OCI-LY1 (cell line): ENCODE results near the gene KDM4B.

Experiments
- H2AFZ ChIP-seq: fragments of 200-600 bp; sonication (generic), shearing (Covaris generic); 2 replicates; pipeline ENCODE4 v1.6.0; 2014; ENCODE audit warnings: antibody characterized with exemption, mild to moderate bottlenecking, low read length
- H3F3A ChIP-seq: fragments of 200-600 bp; sonication (generic), shearing (Covaris generic); 2 replicates; pipeline ENCODE4 v1.6.0; 2014; ENCODE audit warnings: mild to moderate bottlenecking, antibody characterized with exemption, low read length, moderate library complexity; ENCODE audit not compliant: insufficient read depth
- H3K27ac ChIP-seq: fragments of 200-600 bp; sonication (generic); 2 replicates; pipeline ENCODE4 v1.5.1; 2014; ENCODE audit warnings: low read length, mixed run types, mild to moderate bottlenecking, low read depth; ENCODE audit not compliant: poor library complexity, severe bottlenecking
- H3K27me3 ChIP-seq: fragments of 200-600 bp; sonication (generic); 2 replicates; pipeline ENCODE4 v1.6.0; 2014; ENCODE audit warnings: antibody characterized with exemption, mild to moderate bottlenecking, low read length, moderate library complexity; ENCODE audit not compliant: insufficient read depth
- H3K36me3 ChIP-seq: fragments of 200-600 bp; sonication (generic); 2 replicates; pipeline ENCODE4 v1.6.1; 2014; ENCODE audit warnings: mild to moderate bottlenecking, antibody characterized with exemption, low read length, moderate library complexity, mixed read lengths; ENCODE audit not compliant: insufficient read depth
- H3K4me1 ChIP-seq: fragments of 200-600 bp; sonication (generic); 2 replicates; pipeline ENCODE4 v1.5.1; 2014; ENCODE audit warnings: mild to moderate bottlenecking, low read length, moderate library complexity; ENCODE audit not compliant: insufficient read depth, severe bottlenecking
- H3K4me2 ChIP-seq: fragments of 200-600 bp; sonication (generic), shearing (Covaris generic); 2 replicates; pipeline ENCODE4 v1.6.1; 2014; ENCODE audit warnings: low read length
- H3K4me3 ChIP-seq: fragments of 200-600 bp; sonication (generic); 2 replicates; pipeline ENCODE4 v1.5.1; 2014; ENCODE audit warnings: low read length, low read depth, mild to moderate bottlenecking, mixed read lengths; ENCODE audit not compliant: poor library complexity, severe bottlenecking
- H3K79me2 ChIP-seq: fragments of 200-600 bp; shearing (Covaris generic); 2 replicates; pipeline ENCODE4 v1.6.1; 2016; ENCODE audit warnings: mixed run types, low read length, mixed read lengths; ENCODE audit not compliant: insufficient read depth
- H3K9ac ChIP-seq: fragments of 200-600 bp; sonication (generic), shearing (Covaris generic); 2 replicates; pipeline ENCODE4 v1.6.1; 2014; ENCODE audit warnings: mild to moderate bottlenecking, low read length, mixed read lengths
- H3K9me2 ChIP-seq: fragments of 200-600 bp; sonication (generic), shearing (Covaris generic); 2 replicates; pipeline ENCODE4 v1.6.1; 2014; ENCODE audit warnings: low read depth, mild to moderate bottlenecking, low read length, mixed read lengths
- H3K9me3 ChIP-seq: fragments of 200-600 bp; shearing (Covaris generic); 2 replicates; pipeline ENCODE4 v1.6.1; 2014; ENCODE audit warnings: low read length, mixed read lengths
- H4K20me1 ChIP-seq: fragments of 200-600 bp; sonication (generic), shearing (Covaris generic); 2 replicates; pipeline ENCODE4 v1.6.0; 2016; ENCODE audit warnings: mild to moderate bottlenecking, low read length; ENCODE audit not compliant: insufficient read depth
- EZH2 ChIP-seq: fragments of 200-600 bp; sonication (generic), shearing (Covaris generic); IDR thresholded peaks from 2 replicates; pipeline ENCODE4 v1.8.0; 2017; ENCODE audit warnings: borderline replicate concordance, mixed run types, mild to moderate bottlenecking, antibody characterized with exemption, low read length, moderate library complexity, mixed read lengths
- TF ChIP-seq, protein P1 (sequence below): fragments of 200-600 bp; sonication (generic), shearing (Covaris generic); IDR thresholded peaks from 2 replicates; pipeline ENCODE4 v1.5.1; 2017; ENCODE audit warnings: mild to moderate bottlenecking, antibody characterized with exemption, low read length, moderate library complexity, mixed read lengths

The KDM4B gene

DNA sequence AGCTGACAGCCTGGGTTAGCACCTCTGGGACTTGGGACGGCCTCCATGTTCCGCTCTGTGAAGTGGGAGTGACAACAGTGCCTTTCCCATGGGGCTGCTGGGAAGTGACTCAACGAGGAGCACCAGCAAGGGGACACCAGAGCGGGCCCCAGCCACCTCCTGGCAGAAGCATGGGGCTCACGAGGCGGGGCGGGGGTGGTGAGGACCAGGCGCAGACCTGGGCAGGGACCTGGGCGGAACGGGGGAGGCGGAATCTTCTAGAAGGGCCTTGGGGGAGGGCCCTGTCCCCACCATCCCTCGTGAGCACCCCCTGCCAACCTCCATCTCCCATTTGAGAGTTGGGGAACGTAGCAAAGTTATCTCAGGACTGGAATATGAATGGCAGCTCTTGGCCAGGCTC is 37.9 kb downstream of the KDM4B start:
- H4K20me1 ChIP-seq = no peaks in the 10 kb centered on the region
- no peaks in the 10 kb centered on the region for H3K4me1 ChIP-seq
- H3K4me3 ChIP-seq = no peak overlapping the region
- no peaks in the 10 kb centered on the region; the same call in 1 of the 2 replicates for H3K36me3 ChIP-seq
- H2AFZ ChIP-seq = no peak overlapping the region
- no peak overlapping the region for H3K9ac ChIP-seq
- no peaks in the 10 kb centered on the region for H3K27me3 ChIP-seq
- no peaks in the 10 kb centered on the region for H3F3A ChIP-seq
- no peak overlapping the region for H3K27ac ChIP-seq
- H3K9me3 ChIP-seq = no peaks in the 10 kb centered on the region
- 0 out of 2 replicates have a peak, but pooled peaks cover 6% of the 10 kb centered on the region for H3K79me2 ChIP-seq
- TF ChIP-seq EZH2 = no peak
- TF ChIP-seq, protein P1, sequence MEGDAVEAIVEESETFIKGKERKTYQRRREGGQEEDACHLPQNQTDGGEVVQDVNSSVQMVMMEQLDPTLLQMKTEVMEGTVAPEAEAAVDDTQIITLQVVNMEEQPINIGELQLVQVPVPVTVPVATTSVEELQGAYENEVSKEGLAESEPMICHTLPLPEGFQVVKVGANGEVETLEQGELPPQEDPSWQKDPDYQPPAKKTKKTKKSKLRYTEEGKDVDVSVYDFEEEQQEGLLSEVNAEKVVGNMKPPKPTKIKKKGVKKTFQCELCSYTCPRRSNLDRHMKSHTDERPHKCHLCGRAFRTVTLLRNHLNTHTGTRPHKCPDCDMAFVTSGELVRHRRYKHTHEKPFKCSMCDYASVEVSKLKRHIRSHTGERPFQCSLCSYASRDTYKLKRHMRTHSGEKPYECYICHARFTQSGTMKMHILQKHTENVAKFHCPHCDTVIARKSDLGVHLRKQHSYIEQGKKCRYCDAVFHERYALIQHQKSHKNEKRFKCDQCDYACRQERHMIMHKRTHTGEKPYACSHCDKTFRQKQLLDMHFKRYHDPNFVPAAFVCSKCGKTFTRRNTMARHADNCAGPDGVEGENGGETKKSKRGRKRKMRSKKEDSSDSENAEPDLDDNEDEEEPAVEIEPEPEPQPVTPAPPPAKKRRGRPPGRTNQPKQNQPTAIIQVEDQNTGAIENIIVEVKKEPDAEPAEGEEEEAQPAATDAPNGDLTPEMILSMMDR = no peak
- H3K4me2 ChIP-seq = no peak overlapping the region
- no peaks in the 10 kb centered on the region for H3K9me2 ChIP-seq

GRCh38 chr19:5011476-5012238 is 42.7 kb downstream of the KDM4B start:
- Histone ChIP-seq H3K27ac (no peak overlapping the region), H4K20me1 (no peaks in the 10 kb centered on the region), H3K9ac (no peak overlapping the region), H3F3A (no peaks in the 10 kb centered on the region), H3K4me2 (no peak overlapping the region), H3K4me1 (no peaks in the 10 kb centered on the region), H3K27me3 (no peaks in the 10 kb centered on the region), H3K9me2 (no peaks in the 10 kb centered on the region), H3K79me2 (0 out of 2 replicates have a peak, but pooled peaks cover 6% of the 10 kb centered on the region), H2AFZ (no peak overlapping the region), H3K4me3 (no peak overlapping the region), H3K9me3 (no peaks in the 10 kb centered on the region), H3K36me3 (peaks cover 6% of the 10 kb centered on the region)
- no peak for TF ChIP-seq EZH2
- TF ChIP-seq, protein P1 = no peak

DNA sequence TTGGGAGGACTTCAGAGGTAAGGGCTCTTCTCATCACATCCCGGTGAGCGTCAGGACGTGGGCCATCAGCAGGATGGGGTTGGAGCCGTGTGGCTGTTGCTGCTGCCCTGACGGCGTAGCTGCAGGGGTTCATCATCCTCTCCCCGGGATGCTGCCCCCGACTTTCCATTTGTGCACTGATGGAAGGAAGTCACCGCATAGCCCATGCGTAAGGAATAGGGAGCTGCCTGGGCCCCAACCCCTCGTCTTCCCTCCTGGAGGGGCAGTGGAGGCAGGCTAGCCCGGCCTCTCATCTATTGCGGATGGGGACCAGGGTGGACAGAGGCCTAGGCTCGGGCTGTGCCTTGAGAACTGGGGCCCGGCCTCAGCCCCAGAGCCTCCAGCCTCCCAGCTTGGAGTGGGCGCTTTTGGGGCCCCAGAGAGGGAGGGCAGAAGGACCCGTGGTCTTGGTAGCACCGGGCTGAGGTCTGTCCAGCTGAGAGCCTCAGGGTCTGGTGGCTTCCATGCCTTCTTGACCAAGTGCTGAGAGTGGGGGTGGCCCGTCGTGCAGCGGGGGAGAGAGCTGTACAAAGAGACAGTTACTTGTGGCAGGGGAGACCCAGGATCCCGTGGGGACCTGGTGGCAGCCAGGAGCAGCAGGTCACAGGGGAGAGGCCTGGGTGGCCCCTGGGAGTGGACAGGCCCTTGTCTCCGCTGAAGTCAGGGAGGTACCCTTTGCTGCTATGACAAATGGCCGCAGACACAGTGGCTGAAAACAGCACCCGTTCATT is 44.0 kb downstream of the KDM4B start:
- no peak overlapping the region for H3K27ac ChIP-seq
- no peaks in the 10 kb centered on the region for H3K9me3 ChIP-seq
- no peak overlapping the region for H2AFZ ChIP-seq
- no peak overlapping the region for H3K4me3 ChIP-seq
- no peaks in the 10 kb centered on the region for H3F3A ChIP-seq
- no peaks in the 10 kb centered on the region for H3K27me3 ChIP-seq
- no peak overlapping the region for H3K4me2 ChIP-seq
- 0 out of 2 replicates have a peak, but pooled peaks cover 6% of the 10 kb centered on the region for H3K79me2 ChIP-seq
- peaks cover 14% of the 10 kb centered on the region for H3K36me3 ChIP-seq
- TF ChIP-seq EZH2 = no peak
- TF ChIP-seq, protein P1 = no peak
- H3K4me1 ChIP-seq = no peaks in the 10 kb centered on the region
- no peaks in the 10 kb centered on the region for H4K20me1 ChIP-seq
- H3K9ac ChIP-seq = no peak overlapping the region
- H3K9me2 ChIP-seq = no peaks in the 10 kb centered on the region
